WERI-Rb-1 (cell line): ENCODE measurements around the gene ARHGEF2.

Experiments
- DNase-seq: peaks from one replicate; pipeline ENCODE4 v3.0.0-alpha.2; 2020
- H3K27ac ChIP-seq: fragments of 250-450 bp; sonication (Bioruptor Pico); 2 replicates; pipeline ENCODE4 v1.5.1; 2020; ENCODE audit warnings: mild to moderate bottlenecking, moderate library complexity
- H3K27me3 ChIP-seq: fragments of 250-450 bp; sonication (Bioruptor Pico); 2 replicates; pipeline ENCODE4 v1.5.1; 2021; ENCODE audit warnings: mild to moderate bottlenecking, low read depth, moderate library complexity; ENCODE audit not compliant: insufficient read depth, severe bottlenecking
- H3K36me3 ChIP-seq: fragments of 250-450 bp; sonication (Bioruptor Pico); 2 replicates; pipeline ENCODE4 v1.5.1; 2020; ENCODE audit warnings: mild to moderate bottlenecking, moderate library complexity
- H3K4me3 ChIP-seq: 2 replicates; pipeline ENCODE4 v1.5.1; 2011; ENCODE audit warnings: low read depth, mild to moderate bottlenecking, control low read depth, low read length
- H3K9me3 ChIP-seq: fragments of 250-450 bp; sonication (Bioruptor Pico); 2 replicates; pipeline ENCODE4 v1.5.1; 2021; ENCODE audit warnings: mild to moderate bottlenecking, moderate library complexity; ENCODE audit not compliant: severe bottlenecking
- CTCF ChIP-seq: IDR thresholded peaks from 2 replicates; pipeline ENCODE4 v1.5.1; 2011; ENCODE audit warnings: low read depth, mild to moderate bottlenecking, control low read depth, inconsistent platforms, low read length

The ARHGEF2 gene

GRCh38 chr1:155934936-155935590 is 43.3 kb downstream of the ARHGEF2 start:
- H3K4me3 ChIP-seq = peak overlapping the region; percentile 72
- peak; percentile 61 for DNase-seq
- H3K9me3 ChIP-seq = no peaks in the 10 kb centered on the region
- no peak for TF ChIP-seq CTCF
- no peaks in the 10 kb centered on the region for H3K27me3 ChIP-seq
- peak overlapping the region; percentile 89 for H3K27ac ChIP-seq
- peaks cover 41% of the 10 kb centered on the region for H3K36me3 ChIP-seq

GRCh38 chr1:155934097-155934935 is 44.0 kb downstream of the ARHGEF2 start, which contains the start of gene KHDC4:
KHDC4 (minus strand) TSS chr1:155934413; CDS start chr1:155934373, 40 bp downstream.
- peak; percentile 99 for DNase-seq
- Histone ChIP-seq H3K27me3 (no peaks in the 10 kb centered on the region), H3K27ac (peak within 1 kb of the TSS; percentile 89), H3K4me3 (peak within 1 kb of the TSS; percentile 72), H3K9me3 (no peaks in the 10 kb centered on the region), H3K36me3 (peaks cover 49% of the 10 kb centered on the region)
- TF ChIP-seq CTCF = peak; percentile 24; the same call in 1 of the 2 replicates

- Histone ChIP-seq H3K4me3 (peak overlapping the region; percentile 72), H3K9me3 (no peaks in the 10 kb centered on the region), H3K36me3 (peaks cover 55% of the 10 kb centered on the region), H3K27me3 (no peaks in the 10 kb centered on the region), H3K27ac (peak overlapping the region; percentile 89)
- no peak for DNase-seq
- TF ChIP-seq CTCF = no peak
Measured at GRCh38 chr1:155933591-155934096, 44.7 kb downstream of the ARHGEF2 start.

- Histone ChIP-seq H3K36me3 (peaks cover 67% of the 10 kb centered on the region), H3K27ac (no peak overlapping the region), H3K9me3 (no peaks in the 10 kb centered on the region), H3K27me3 (no peaks in the 10 kb centered on the region), H3K4me3 (no peak overlapping the region)
- TF ChIP-seq CTCF = no peak
- no peak for DNase-seq
Measured at GRCh38 chr1:155932487-155932886, 45.9 kb downstream of the ARHGEF2 start.

- H3K27ac ChIP-seq = no peak overlapping the region
- no peak overlapping the region for H3K4me3 ChIP-seq
Measured at GRCh38 chr1:155932081-155932480, 46.3 kb downstream of the ARHGEF2 start.

More at GRCh38 chr1:155932081-155932480, 46.3 kb downstream of the ARHGEF2 start:
- peaks cover 71% of the 10 kb centered on the region for H3K36me3 ChIP-seq
- no peaks in the 10 kb centered on the region for H3K27me3 ChIP-seq
- TF ChIP-seq CTCF = no peak
- no peak for DNase-seq
- H3K9me3 ChIP-seq = no peaks in the 10 kb centered on the region
